H9 (cell line): ENCODE measurements around the gene SPTBN5. TPM values are rescaled to one million over a fixed set of nuclear protein-coding genes. Genes with fewer than 3 reads are reported as not detected.

Source experiments
- DNase-seq: peaks from one replicate; pipeline ENCODE4 v3.0.0-alpha.2; 2017
- H2AFZ ChIP-seq: one replicate; pipeline ENCODE4 v1.6.1; 2013; ENCODE audit warnings: mild to moderate bottlenecking, low read length, control low read depth, moderate library complexity
- H2AK5ac ChIP-seq: 2 replicates; pipeline ENCODE4 v1.6.1; 2013; ENCODE audit warnings: low read length, control low read depth, mixed read lengths; ENCODE audit not compliant: insufficient read length
- H2BK120ac ChIP-seq: one replicate; pipeline ENCODE4 v1.6.1; 2013; ENCODE audit warnings: low read depth, mild to moderate bottlenecking, low read length, control low read depth, inconsistent platforms; ENCODE audit not compliant: poor library complexity, severe bottlenecking
- H2BK12ac ChIP-seq: 2 replicates; pipeline ENCODE4 v1.6.1; 2013; ENCODE audit warnings: low read length, control low read depth, mixed read lengths, low read depth; ENCODE audit not compliant: insufficient read length
- H2BK15ac ChIP-seq: 2 replicates; pipeline ENCODE4 v1.6.1; 2013; ENCODE audit warnings: low read depth, low read length, control low read depth
- H2BK20ac ChIP-seq: one replicate; pipeline ENCODE4 v1.6.1; 2013; ENCODE audit warnings: low read depth, mild to moderate bottlenecking, low read length, control low read depth, inconsistent platforms; ENCODE audit not compliant: poor library complexity, severe bottlenecking
- H2BK5ac ChIP-seq: 2 replicates; pipeline ENCODE4 v1.6.1; 2013; ENCODE audit warnings: low read length, control low read depth, mixed read lengths; ENCODE audit not compliant: insufficient read length
- H3K14ac ChIP-seq: 2 replicates; pipeline ENCODE4 v1.6.1; 2013; ENCODE audit warnings: low read length, control low read depth; ENCODE audit not compliant: insufficient read depth
- H3K18ac ChIP-seq: 2 replicates; pipeline ENCODE4 v1.6.1; 2013; ENCODE audit warnings: low read depth, mild to moderate bottlenecking, mixed read lengths, low read length, control low read depth; ENCODE audit not compliant: insufficient read length
- H3K23ac ChIP-seq: 2 replicates; pipeline ENCODE4 v1.6.1; 2013; ENCODE audit warnings: low read length, control low read depth, mixed read lengths, low read depth; ENCODE audit not compliant: insufficient read length
- H3K23me2 ChIP-seq: 2 replicates; pipeline ENCODE4 v1.6.1; 2013; ENCODE audit warnings: low read depth, mild to moderate bottlenecking, mixed read lengths, low read length, control low read depth; ENCODE audit not compliant: insufficient read length, poor library complexity, severe bottlenecking
- H3K27ac ChIP-seq: 2 replicates; pipeline ENCODE4 v1.5.1; 2013; ENCODE audit warnings: low read length, control low read depth, mixed read lengths, low read depth; ENCODE audit not compliant: insufficient read length
- H3K27me3 ChIP-seq: 2 replicates; pipeline ENCODE4 v1.6.1; 2013; ENCODE audit warnings: low read length, control low read depth, inconsistent platforms; ENCODE audit not compliant: insufficient read depth
- H3K4ac ChIP-seq: 2 replicates; pipeline ENCODE4 v1.6.1; 2013; ENCODE audit warnings: low read depth, mild to moderate bottlenecking, control low read depth, inconsistent platforms, low read length, moderate library complexity
- H3K4me1 ChIP-seq: 2 replicates; pipeline ENCODE4 v1.6.1; 2013; ENCODE audit warnings: low read length, control low read depth, inconsistent platforms; ENCODE audit not compliant: insufficient read depth
- H3K4me2 ChIP-seq: 2 replicates; pipeline ENCODE4 v1.6.1; 2013; ENCODE audit warnings: low read length, control low read depth, mixed read lengths; ENCODE audit not compliant: insufficient read length, insufficient read depth
- H3K56ac ChIP-seq: 2 replicates; pipeline ENCODE4 v1.6.1; 2013; ENCODE audit warnings: low read depth, mild to moderate bottlenecking, mixed read lengths, low read length, control low read depth; ENCODE audit not compliant: insufficient read length
- H3K79me1 ChIP-seq: 2 replicates; pipeline ENCODE4 v1.6.1; 2013; ENCODE audit warnings: low read depth, mild to moderate bottlenecking, moderate library complexity, low read length, control low read depth, inconsistent platforms; ENCODE audit not compliant: insufficient read depth, poor library complexity, severe bottlenecking
- H3K79me2 ChIP-seq: 2 replicates; pipeline ENCODE4 v1.6.1; 2013; ENCODE audit warnings: low read length, control low read depth, inconsistent platforms; ENCODE audit not compliant: insufficient read depth
- H3K9ac ChIP-seq: 2 replicates; pipeline ENCODE4 v1.6.1; 2013; ENCODE audit warnings: low read length, control low read depth, mixed read lengths; ENCODE audit not compliant: insufficient read length; ENCODE audit errors: extremely low read depth
- H3K9me3 ChIP-seq: one replicate; pipeline ENCODE4 v1.6.1; 2013; ENCODE audit warnings: low read depth, low read length, inconsistent platforms; ENCODE audit not compliant: control insufficient read depth
- H3T11ph ChIP-seq: one replicate; pipeline ENCODE4 v1.6.1; 2013; ENCODE audit warnings: mild to moderate bottlenecking, low read length, control low read depth, inconsistent platforms
- H4K20me1 ChIP-seq: one replicate; pipeline ENCODE4 v1.6.1; 2013; ENCODE audit not compliant: control insufficient read depth, insufficient read length, insufficient read depth
- H4K5ac ChIP-seq: 2 replicates; pipeline ENCODE4 v1.6.1; 2013; ENCODE audit warnings: low read depth, mild to moderate bottlenecking, mixed read lengths, low read length, control low read depth; ENCODE audit not compliant: insufficient read length
- H4K8ac ChIP-seq: replicated peaks from 2 replicates; pipeline ENCODE4 v1.6.1; 2013; ENCODE audit warnings: low read length, control low read depth, mixed read lengths, low read depth; ENCODE audit not compliant: insufficient read length
- H4K91ac ChIP-seq: 2 replicates; pipeline ENCODE4 v1.6.1; 2013; ENCODE audit warnings: low read depth, mild to moderate bottlenecking, moderate library complexity, mixed read lengths, low read length, control low read depth; ENCODE audit not compliant: insufficient read length
- H3K27ac Mint-ChIP-seq, 3 experiments: 2 replicates in 2 of 3; 3 replicates in 1 of 3; pipeline ENCODE4 v1.8.0; 2020 to 2021; ENCODE audit warnings: mixed read lengths in 3 of 3, mild to moderate bottlenecking in 1 of 3, moderate library complexity in 1 of 3
- H3K27me3 Mint-ChIP-seq: 2 replicates; pipeline ENCODE4 v1.8.0; 2021; ENCODE audit warnings: low read depth, mild to moderate bottlenecking, moderate library complexity, mixed read lengths
- H3K36me3 Mint-ChIP-seq, 3 experiments: 2 replicates in 2 of 3; 3 replicates in 1 of 3; pipeline ENCODE4 v1.8.0; 2020 to 2021; ENCODE audit warnings: low read depth in 3 of 3, mixed read lengths in 3 of 3; ENCODE audit not compliant: insufficient read depth in 1 of 3
- H3K4me1 Mint-ChIP-seq, 2 experiments: 2 replicates each; pipeline ENCODE4 v1.8.0; 2020; ENCODE audit warnings: mixed read lengths in 2 of 2
- H3K4me3 Mint-ChIP-seq, 2 experiments: 2 replicates in 1 of 2; 3 replicates in 1 of 2; pipeline ENCODE4 v1.8.0; 2020 to 2021; ENCODE audit warnings: mild to moderate bottlenecking in 2 of 2, mixed read lengths in 2 of 2, moderate library complexity in 1 of 2
- H3K9me3 Mint-ChIP-seq, 2 experiments: 2 replicates in 1 of 2; 3 replicates in 1 of 2; pipeline ENCODE4 v1.8.0; 2020; ENCODE audit warnings: mild to moderate bottlenecking in 2 of 2, mixed read lengths in 2 of 2, moderate library complexity in 1 of 2
- WGBS: extraction: QIAGEN DNeasy Blood & Tissue Kit; methylation state at CpG from one replicate; pipeline ENCODE4 v1.1.7; 2013; ENCODE audit warnings: missing lambda C conversion rate, low lambda C conversion rate, mixed read lengths; ENCODE audit not compliant: insufficient read length; ENCODE audit errors: extremely low coverage; 5-methylcytosine and 5-hydroxymethylcytosine counted together
- total RNA-seq: library from RNA; stranded (reverse); gene quantifications from 2 replicates; pipeline ENCODE4 v1.2.1, GENCODE V29; 2021
- TF ChIP-seq, protein P1 (sequence below): fragments of 200-600 bp; sonication (generic); conservative IDR thresholded peaks from 3 replicates; pipeline ENCODE4 v1.8.0; 2021; ENCODE audit warnings: antibody characterized with exemption, mild to moderate bottlenecking

SPTBN5 gene
- total RNA-seq, 1 experiment from 2014 or later = 0.90 TPM

DNA sequence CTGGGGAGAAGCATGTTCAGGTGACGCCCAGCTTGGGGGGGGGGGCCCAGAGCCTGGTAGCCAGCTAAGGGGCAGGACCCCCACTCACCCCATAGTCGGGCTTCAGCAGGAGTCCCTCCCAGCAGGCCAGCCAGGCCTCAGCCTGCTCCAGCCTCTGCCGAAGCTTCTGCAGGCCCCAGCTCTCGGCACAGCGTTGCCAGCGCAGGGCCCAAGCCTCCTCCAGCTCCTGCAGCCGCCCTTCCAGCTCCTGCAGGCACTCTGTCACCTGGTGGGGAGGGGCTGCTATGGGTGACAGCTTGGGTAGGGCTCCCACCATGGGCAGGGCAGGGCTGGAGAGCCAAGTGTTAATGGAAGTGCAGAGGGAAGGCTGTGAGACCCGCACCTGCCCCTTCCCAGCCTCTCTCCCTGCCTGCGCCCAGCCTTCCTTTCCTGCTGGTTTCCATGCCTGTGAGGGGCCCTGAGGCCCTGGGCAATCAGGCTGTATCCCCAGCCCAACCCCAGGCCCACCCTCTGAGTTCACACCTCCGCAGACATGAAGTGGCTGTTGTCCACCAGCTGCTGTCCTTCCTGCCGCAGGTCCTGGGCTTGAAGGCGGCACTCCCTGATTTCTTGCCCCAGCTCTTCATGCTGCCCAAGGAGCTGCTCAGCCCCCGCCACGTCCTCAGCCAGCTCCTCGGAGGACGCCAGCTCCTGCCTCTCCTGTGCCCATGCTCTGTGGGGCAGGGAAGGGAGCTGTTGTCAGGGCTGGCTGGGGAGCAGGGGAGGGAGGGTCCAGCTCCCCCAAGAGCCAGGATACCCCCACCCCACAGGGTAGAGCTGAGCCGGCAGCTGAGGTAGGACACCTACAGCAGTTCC, 40.9 kb downstream of the SPTBN5 start:
- Histone ChIP-seq H2BK5ac (no peak overlapping the region), H3T11ph (no peak overlapping the region), H3K79me2 (no peaks in the 10 kb centered on the region), H3K14ac (no peak overlapping the region; the same call in 1 of the 2 replicates), H3K23me2 (peaks cover 3% of the 10 kb centered on the region), H2BK20ac (no peak overlapping the region), H3K9ac (no peak overlapping the region), H4K20me1 (no peaks in the 10 kb centered on the region), H4K5ac (no peak overlapping the region), H2AK5ac (no peak overlapping the region), H3K4me2 (no peak overlapping the region), H3K27ac (no peak overlapping the region), H4K91ac (no peak overlapping the region), H2BK15ac (no peak overlapping the region), H3K4ac (no peak overlapping the region), H4K8ac (no peak overlapping the region), H3K9me3 (no peaks in the 10 kb centered on the region), H2BK120ac (no peak overlapping the region), H2AFZ (no peak overlapping the region), H2BK12ac (no peak overlapping the region), H3K23ac (no peak overlapping the region), H3K79me1 (no peaks in the 10 kb centered on the region), H3K18ac (no peak overlapping the region), H3K4me1 (no peaks in the 10 kb centered on the region), H3K27me3 (no peaks in the 10 kb centered on the region), H3K56ac (no peak overlapping the region)
- H3K27me3 Mint-ChIP-seq = peaks cover 3% of the 10 kb centered on the region
- no peak for DNase-seq
- WGBS = no CpG with 5 or more reads among the region's 17 CpGs
- TF ChIP-seq, protein P1, sequence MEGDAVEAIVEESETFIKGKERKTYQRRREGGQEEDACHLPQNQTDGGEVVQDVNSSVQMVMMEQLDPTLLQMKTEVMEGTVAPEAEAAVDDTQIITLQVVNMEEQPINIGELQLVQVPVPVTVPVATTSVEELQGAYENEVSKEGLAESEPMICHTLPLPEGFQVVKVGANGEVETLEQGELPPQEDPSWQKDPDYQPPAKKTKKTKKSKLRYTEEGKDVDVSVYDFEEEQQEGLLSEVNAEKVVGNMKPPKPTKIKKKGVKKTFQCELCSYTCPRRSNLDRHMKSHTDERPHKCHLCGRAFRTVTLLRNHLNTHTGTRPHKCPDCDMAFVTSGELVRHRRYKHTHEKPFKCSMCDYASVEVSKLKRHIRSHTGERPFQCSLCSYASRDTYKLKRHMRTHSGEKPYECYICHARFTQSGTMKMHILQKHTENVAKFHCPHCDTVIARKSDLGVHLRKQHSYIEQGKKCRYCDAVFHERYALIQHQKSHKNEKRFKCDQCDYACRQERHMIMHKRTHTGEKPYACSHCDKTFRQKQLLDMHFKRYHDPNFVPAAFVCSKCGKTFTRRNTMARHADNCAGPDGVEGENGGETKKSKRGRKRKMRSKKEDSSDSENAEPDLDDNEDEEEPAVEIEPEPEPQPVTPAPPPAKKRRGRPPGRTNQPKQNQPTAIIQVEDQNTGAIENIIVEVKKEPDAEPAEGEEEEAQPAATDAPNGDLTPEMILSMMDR = no peak
- no peaks in the 10 kb centered on the region for H3K9me3 Mint-ChIP-seq
- peaks cover 8 to 16% of the 10 kb centered on the region in 2 experiments for H3K4me1 Mint-ChIP-seq
- H3K36me3 Mint-ChIP-seq = peaks cover 1 to 7% (median 7%) of the 10 kb centered on the region in 3 experiments; a peak in 6 of 7 replicates
- no peak overlapping the region for H3K4me3 Mint-ChIP-seq
- no peak overlapping the region for H3K27ac Mint-ChIP-seq
